Measurements from ENCODE around the gene ADAMTS10.

DNA sequence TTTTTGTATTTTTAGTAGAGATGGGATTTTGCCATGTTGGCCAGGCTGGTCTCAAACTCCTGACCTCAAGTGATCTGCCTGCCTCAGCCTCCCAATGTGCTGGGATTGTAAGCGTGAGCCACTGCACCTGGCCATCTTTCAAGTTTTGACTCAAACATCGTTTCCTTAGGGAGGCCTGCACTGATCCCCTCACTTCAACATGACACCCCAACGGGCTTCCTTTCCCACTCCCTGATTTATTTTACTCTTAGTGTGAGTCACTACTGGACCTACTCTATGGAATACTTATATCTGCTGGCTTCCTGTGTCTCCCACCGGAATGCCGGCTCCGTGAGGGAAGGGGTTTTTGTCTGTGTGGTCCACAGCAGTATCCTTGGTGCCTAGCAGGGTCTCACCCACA lies 4.5 kb upstream of the ADAMTS10 start:
- TF ChIP-seq CTCF (IDR thresholded peaks at IDR 0.05) (no peak), POLR2A (IDR thresholded peaks at IDR 0.05) (no peak)

Data from heart left ventricle (tissue), 13 donors.